DOHH2 (cell line): ENCODE results near the gene PREX1.

Source experiments
- H3F3A ChIP-seq: fragments of 200-600 bp; sonication (generic), shearing (Covaris generic); 2 replicates; pipeline ENCODE4 v1.6.0; 2016; ENCODE audit warnings: antibody characterized with exemption, mild to moderate bottlenecking; ENCODE audit not compliant: control insufficient read depth, insufficient read depth
- H3K27ac ChIP-seq: fragments of 200-600 bp; sonication (generic); 2 replicates; pipeline ENCODE4 v1.5.1; 2014; ENCODE audit warnings: low read depth, mild to moderate bottlenecking, low read length, moderate library complexity
- H3K27me3 ChIP-seq: fragments of 200-600 bp; sonication (generic); 2 replicates; pipeline ENCODE4 v1.6.1; 2014; ENCODE audit warnings: mild to moderate bottlenecking, low read length, mixed read lengths; ENCODE audit not compliant: control insufficient read depth
- H3K36me3 ChIP-seq: fragments of 200-600 bp; sonication (generic); 2 replicates; pipeline ENCODE4 v1.6.1; 2014; ENCODE audit warnings: mild to moderate bottlenecking, low read length, moderate library complexity, mixed read lengths; ENCODE audit not compliant: control insufficient read depth
- H3K4me1 ChIP-seq: fragments of 200-600 bp; sonication (generic); 2 replicates; pipeline ENCODE4 v1.6.1; 2014; ENCODE audit warnings: mild to moderate bottlenecking, low read length, mixed read lengths; ENCODE audit not compliant: control insufficient read depth
- H3K4me2 ChIP-seq: fragments of 200-600 bp; sonication (generic); 2 replicates; pipeline ENCODE4 v1.6.0; 2014; ENCODE audit warnings: mild to moderate bottlenecking, low read length, moderate library complexity
- H3K4me3 ChIP-seq: fragments of 200-600 bp; sonication (generic); 2 replicates; pipeline ENCODE4 v1.5.1; 2014; ENCODE audit warnings: mild to moderate bottlenecking, low read length, mixed read lengths
- H3K79me2 ChIP-seq: fragments of 200-600 bp; sonication (generic); 2 replicates; pipeline ENCODE4 v1.6.1; 2014; ENCODE audit warnings: mild to moderate bottlenecking, low read length, mixed read lengths; ENCODE audit not compliant: control insufficient read depth
- H3K9me2 ChIP-seq: fragments of 200-600 bp; sonication (generic); replicated peaks from 2 replicates; pipeline ENCODE4 v1.6.1; 2014; ENCODE audit warnings: mild to moderate bottlenecking, low read length, mixed read lengths; ENCODE audit not compliant: control insufficient read depth
- H3K9me3 ChIP-seq: fragments of 200-600 bp; sonication (generic); 2 replicates; pipeline ENCODE4 v1.6.1; 2014; ENCODE audit warnings: antibody characterized with exemption, low read length, mixed read lengths; ENCODE audit not compliant: control insufficient read depth, insufficient read depth
- H4K20me1 ChIP-seq: fragments of 200-600 bp; sonication (generic); 2 replicates; pipeline ENCODE4 v1.6.0; 2014; ENCODE audit warnings: low read depth, mild to moderate bottlenecking, antibody characterized with exemption, low read length, moderate library complexity; ENCODE audit not compliant: control insufficient read depth, insufficient read depth
- CTCF ChIP-seq: fragments of 200-600 bp; sonication (generic); IDR thresholded peaks from one replicate; pipeline ENCODE4 v1.5.1; 2014; ENCODE audit warnings: antibody characterized with exemption, mild to moderate bottlenecking, low read depth, low read length; ENCODE audit not compliant: poor library complexity, severe bottlenecking
- EZH2phosphoT487 ChIP-seq: fragments of 200-600 bp; sonication (generic); IDR thresholded peaks from 2 replicates; pipeline ENCODE4 v1.6.1; 2017; ENCODE audit warnings: borderline replicate concordance, mild to moderate bottlenecking, antibody characterized with exemption, low read length, moderate library complexity, mixed read lengths

PREX1 gene

GRCh38 chr20:48689874-48690571 lies 137.8 kb downstream of the PREX1 start:
- Histone ChIP-seq H3K9me3 (no peaks in the 10 kb centered on the region), H3K36me3 (no peaks in the 10 kb centered on the region), H3K4me1 (no peaks in the 10 kb centered on the region), H3K4me3 (no peak overlapping the region), H3F3A (no peaks in the 10 kb centered on the region), H3K79me2 (no peaks in the 10 kb centered on the region), H3K4me2 (no peak overlapping the region), H3K27ac (no peak overlapping the region), H3K9me2 (no peaks in the 10 kb centered on the region), H4K20me1 (no peaks in the 10 kb centered on the region), H3K27me3 (no peaks in the 10 kb centered on the region)
- TF ChIP-seq EZH2phosphoT487 (no peak), CTCF (no peak)

- Histone ChIP-seq H3K4me2 (no peak overlapping the region), H3K4me1 (no peaks in the 10 kb centered on the region), H3K9me2 (no peaks in the 10 kb centered on the region), H3K36me3 (no peaks in the 10 kb centered on the region), H3F3A (no peaks in the 10 kb centered on the region), H3K79me2 (no peaks in the 10 kb centered on the region), H4K20me1 (no peaks in the 10 kb centered on the region), H3K27me3 (no peaks in the 10 kb centered on the region), H3K9me3 (no peaks in the 10 kb centered on the region), H3K4me3 (no peak overlapping the region), H3K27ac (no peak overlapping the region)
- TF ChIP-seq EZH2phosphoT487 (no peak), CTCF (no peak)
Observed at GRCh38 chr20:48689388-48689787, 138.4 kb downstream of the PREX1 start.

GRCh38 chr20:48688579-48688978 lies 139.2 kb downstream of the PREX1 start:
- Histone ChIP-seq H4K20me1 (no peaks in the 10 kb centered on the region), H3K9me2 (no peaks in the 10 kb centered on the region), H3K9me3 (no peaks in the 10 kb centered on the region), H3K4me2 (no peak overlapping the region), H3K4me1 (no peaks in the 10 kb centered on the region), H3K36me3 (no peaks in the 10 kb centered on the region), H3F3A (no peaks in the 10 kb centered on the region), H3K27ac (no peak overlapping the region), H3K4me3 (no peak overlapping the region), H3K79me2 (no peaks in the 10 kb centered on the region), H3K27me3 (no peaks in the 10 kb centered on the region)
- TF ChIP-seq CTCF (no peak), EZH2phosphoT487 (no peak)
